HEK293T (cell line): ENCODE data around the gene MAP6D1.

Experiments used
- ARNT ChIP-seq: fragments of 450-650 bp; IDR thresholded peaks from 2 replicates; pipeline ENCODE4 v1.6.1; 2017; ENCODE audit warnings: mild to moderate bottlenecking
- BHLHE40 ChIP-seq: fragments of 450-650 bp; IDR thresholded peaks from 2 replicates; pipeline ENCODE4 v1.6.1; 2016; ENCODE audit warnings: mild to moderate bottlenecking, moderate library complexity, borderline replicate concordance
- FOXM1 ChIP-seq: fragments of 450-650 bp; IDR thresholded peaks from 2 replicates; pipeline ENCODE4 v1.6.1; 2017; ENCODE audit warnings: mild to moderate bottlenecking, borderline replicate concordance
- HDGF ChIP-seq: fragments of 450-650 bp; IDR thresholded peaks from 2 replicates; pipeline ENCODE4 v1.6.1; 2017; ENCODE audit warnings: antibody characterized with exemption, borderline replicate concordance
- SP1 ChIP-seq: fragments of 450-650 bp; IDR thresholded peaks from 2 replicates; pipeline ENCODE4 v1.6.1; 2017

GRCh38 chr3:183781246-183781645, 44.1 kb downstream of the MAP6D1 start:
- TF ChIP-seq FOXM1, result no peak
- TF ChIP-seq HDGF, result no peak
- TF ChIP-seq ARNT, result no peak
- TF ChIP-seq SP1, result no peak
- no peak for TF ChIP-seq BHLHE40
